ENCODE results near the gene TRIM59.

DNA sequence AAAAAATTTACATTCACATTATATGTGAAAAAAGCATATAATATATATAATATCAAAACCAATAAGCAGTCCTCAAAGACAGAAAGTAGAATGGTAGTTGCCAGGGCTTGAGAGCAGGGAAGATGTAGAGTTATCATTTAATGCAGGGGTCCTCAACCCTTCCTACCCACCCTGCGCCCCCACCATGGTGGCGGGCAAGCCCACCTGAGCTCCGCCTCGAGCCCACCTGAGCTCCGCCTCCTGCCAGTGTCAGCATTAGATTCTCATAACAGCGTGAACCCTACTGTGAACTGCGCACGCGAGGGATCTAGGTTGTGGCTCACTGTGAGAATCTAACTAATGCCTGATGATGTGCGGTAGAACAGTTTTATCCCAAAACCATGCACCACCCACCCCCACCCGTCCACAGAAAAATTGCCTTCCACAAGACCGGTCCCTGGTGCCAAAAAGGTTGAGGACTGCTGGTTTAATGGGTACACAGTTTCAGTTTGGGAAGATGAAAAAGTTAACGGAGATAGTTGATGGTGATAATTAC, 3.0 kb downstream of the TRIM59 start:
- TF ChIP-seq CTCF (IDR thresholded peaks at IDR 0.05) (no peak), RFX5 (IDR thresholded peaks at IDR 0.05; ENCODE audit: low read length) (no peak), GATA2 (CRISPR knock-in tag; IDR thresholded peaks at IDR 0.05) (no peak)
